HG03103 (cell line): ENCODE measurements around the gene SLC16A1.
"Not testable (repeated sequence)": the region's sequence is repeated elsewhere in the genome, so short reads cannot be mapped to it uniquely, and the experiment has no call there.

Experiments
- ATAC-seq: cut with Tn5 transposase; IDR thresholded peaks from one replicate; pipeline ENCODE4 v1.9.1; 2021; ENCODE audit warnings: low read depth; ENCODE audit not compliant: unreplicated experiment

Gene SLC16A1, protein sequence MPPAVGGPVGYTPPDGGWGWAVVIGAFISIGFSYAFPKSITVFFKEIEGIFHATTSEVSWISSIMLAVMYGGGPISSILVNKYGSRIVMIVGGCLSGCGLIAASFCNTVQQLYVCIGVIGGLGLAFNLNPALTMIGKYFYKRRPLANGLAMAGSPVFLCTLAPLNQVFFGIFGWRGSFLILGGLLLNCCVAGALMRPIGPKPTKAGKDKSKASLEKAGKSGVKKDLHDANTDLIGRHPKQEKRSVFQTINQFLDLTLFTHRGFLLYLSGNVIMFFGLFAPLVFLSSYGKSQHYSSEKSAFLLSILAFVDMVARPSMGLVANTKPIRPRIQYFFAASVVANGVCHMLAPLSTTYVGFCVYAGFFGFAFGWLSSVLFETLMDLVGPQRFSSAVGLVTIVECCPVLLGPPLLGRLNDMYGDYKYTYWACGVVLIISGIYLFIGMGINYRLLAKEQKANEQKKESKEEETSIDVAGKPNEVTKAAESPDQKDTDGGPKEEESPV

DNA sequence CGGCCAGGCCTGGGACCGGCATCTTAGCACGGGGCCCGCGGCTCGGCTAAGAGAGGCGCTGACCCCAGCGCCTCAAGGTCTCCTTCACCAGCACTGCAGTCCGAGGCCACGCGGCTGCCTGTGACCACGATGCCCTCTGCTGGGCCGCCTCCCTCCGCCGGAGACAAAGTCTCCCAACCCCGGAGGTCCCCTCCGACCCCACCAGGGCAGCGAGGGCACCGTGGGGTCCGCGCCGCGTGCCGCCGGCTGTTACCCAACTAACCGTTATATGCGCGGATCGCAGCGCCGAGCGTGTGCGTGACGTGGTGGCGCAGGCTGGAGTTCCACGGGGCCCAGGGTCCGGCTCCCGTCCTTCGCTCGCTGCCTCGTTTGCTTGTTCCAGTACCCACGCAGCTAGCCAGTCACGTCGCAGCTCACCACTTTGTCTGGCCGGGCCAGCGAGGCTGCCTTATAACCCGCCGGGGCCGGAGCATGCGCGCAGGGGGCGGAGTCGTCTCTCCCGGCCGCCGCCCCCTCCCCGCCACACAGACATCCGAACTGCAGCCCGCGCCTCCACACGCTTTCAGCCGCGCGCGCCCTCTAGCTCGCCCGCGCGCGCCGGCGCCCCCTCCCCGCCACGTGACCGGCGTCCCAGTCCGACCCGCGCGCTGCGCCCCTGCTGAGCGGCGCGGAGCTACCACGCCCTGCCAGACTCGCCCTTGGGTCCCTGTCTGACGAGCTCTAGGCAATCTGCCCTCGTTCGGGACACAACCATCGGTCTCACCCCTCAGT is at the start of gene SLC16A1:
TSS of gene SLC16A1 (minus strand) at position 424 of the 771 bp plus-strand sequence. CDS start 26,888 bp downstream, outside the sequence.
- ATAC-seq: peak; percentile 57

DNA sequence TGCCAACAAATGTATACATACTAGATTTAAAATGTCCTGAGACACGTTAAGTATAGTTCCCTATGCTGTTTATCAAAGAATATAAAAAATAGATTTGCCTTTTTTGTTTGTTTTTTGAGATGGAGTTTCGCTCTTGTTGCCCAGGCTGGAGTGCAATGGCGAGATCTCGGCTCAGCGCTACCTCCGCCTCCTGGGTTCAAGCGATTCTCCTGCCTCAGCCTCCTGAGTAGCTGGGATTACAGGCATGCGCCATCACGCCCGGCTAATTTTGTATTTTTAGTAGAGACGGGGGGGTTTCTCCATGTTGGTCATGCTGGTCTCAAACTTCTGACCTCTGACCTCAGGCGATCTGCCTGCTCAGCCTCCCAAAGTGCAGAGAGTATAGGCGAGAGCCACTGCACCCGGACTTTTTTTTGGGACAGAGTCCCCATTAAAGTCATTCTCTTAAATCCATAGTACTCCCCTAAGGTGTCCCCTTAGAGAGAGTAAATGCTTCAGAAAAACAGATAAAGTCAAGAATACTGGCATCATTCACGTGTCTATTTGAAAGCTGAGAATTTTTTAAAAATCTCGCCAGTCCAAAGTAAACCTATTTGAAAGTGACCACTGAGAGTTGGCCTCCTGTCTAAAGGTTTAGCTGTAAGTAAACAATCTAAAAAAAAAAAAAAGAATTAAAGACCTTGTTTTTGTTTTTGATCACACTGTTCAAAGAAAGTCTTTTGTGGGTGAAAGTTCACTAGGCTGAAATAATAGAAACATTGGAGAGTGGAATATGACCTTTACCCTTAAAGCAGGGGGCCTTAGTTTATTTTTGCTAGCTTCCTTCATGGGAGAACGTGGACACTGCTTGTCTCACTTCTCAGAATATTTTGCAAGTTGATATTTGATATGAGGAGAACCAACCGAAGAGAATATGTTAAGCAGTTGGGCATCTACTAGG is 48.0 kb upstream of the SLC16A1 start:
- no peak for ATAC-seq

DNA sequence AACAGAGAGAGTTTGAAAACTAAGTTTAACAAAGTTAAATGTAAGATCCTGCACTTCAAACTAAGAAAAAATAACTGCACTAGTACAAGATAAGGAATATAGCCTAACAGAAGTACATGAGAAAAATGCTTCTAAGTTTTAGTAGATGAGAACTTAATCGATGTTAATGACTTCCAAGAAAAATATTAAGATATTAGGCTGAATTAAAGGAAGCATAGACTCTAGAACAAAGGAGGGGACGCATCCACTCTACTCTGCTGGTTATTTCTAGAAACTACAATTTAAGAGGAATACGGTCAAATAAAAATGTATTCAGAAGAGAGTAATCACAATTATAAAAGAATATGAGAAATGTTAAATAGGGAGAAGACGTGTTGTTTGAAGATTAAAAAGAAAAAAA is 46.3 kb upstream of the SLC16A1 start:
- no peak for ATAC-seq

DNA sequence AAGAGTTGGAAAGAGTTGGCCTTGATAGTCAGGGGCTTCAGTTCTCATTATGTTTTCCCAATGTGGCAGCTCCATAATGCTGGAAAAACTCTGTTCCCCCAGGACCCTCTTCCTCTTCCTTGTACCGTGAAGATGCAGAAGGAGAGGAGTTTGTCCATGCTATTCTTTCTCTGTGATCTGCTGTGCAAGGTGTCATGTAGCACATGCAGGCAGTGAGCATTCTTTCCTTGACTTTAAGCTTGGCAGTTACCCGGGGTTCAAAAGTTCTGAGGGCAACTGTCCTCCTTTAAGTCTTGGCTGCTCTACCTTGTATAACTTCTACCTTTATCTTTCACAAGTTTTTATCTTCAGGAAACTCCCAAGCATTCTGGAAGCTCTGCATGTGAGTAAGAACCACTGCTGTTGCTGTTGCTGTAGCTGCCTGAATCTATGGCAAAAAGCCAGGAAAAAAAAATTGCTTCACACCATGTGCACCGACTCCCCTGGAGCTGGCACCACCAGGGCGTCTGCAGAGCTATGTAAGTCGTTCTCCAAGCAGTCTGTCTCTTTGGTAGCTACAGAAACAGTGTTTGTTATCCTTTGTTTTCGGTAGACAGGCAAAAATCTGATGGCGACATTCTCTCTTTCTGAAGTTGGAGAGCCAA is 42.7 kb upstream of the SLC16A1 start:
- ATAC-seq: no peak

DNA sequence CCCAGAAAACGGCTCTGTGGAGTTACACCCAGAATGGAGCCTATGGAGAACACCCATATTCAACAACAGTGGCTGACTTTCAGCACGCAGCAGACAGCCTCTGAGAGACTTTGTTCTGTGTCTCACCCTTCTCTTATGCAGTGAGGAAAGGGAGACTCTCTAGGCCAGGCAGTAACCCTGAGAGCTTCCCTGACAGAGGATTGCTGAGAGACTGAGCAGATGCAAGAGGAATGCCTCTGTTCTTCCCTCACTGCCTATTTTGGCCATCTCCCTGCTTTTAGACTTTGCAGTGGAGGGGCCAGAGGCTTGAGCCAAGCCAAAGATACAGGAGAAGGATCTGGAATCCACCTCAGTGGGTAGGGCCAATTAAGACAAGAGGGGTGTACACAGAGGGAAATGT is 41.8 kb upstream of the SLC16A1 start:
- no peak for ATAC-seq

DNA sequence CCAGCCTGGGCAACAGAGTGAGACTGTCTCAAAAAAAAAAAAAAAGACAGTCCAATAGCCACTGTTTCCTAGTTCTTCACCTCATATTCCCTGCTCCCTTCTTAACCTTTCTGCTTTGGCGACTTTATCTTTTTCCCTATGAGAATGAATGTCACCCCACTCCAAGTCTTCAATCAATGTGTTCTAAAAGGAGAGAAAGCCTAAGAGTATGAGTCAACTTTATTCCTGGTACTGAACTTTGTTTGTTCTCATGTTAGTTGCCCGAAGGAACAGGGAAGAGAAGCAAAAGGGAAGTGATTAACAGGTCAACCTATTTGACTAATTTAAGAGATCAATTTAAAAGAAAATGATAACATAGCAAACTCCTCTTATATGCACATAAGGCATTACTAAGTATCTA is 39.9 kb upstream of the SLC16A1 start:
- no peak for ATAC-seq

DNA sequence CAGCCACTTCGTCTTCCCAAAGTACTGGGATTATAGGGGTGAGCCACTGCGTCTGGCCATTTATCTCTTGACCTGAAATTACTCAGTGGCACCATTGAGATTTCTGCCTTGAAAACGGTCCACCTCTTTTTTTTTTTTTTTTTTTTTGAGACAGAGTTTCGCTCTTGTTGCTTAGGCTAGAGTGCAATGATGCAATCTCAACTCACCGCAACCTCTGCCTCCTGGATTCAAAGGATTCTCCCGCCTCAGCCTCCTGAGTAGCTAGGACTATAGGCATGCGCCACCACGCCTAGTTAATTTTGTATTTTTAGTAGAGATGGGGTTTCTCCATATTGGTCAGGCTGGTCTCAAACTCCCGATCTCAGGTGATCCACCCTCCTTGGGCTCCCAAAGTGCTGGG is 39.0 kb upstream of the SLC16A1 start:
- not testable (repeated sequence) for ATAC-seq

DNA sequence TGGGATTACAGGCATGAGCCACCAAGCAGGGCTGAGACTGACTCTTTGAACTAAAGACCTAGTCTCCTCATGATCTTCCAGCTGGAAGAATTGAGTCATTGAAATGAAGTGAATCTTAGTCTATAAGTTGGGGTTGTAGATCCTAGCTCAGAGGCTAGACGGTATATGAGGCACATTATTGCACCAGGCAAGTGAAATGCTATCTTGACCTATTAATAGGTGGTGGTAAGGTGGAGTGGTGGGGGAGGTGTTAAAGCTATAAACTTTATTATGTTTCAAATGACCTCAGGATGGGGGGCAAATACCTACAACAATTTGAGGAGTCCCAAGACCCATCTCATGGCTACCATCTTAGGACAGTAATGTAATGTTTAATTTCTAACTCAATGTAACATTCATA is 36.8 kb upstream of the SLC16A1 start:
- no peak for ATAC-seq

DNA sequence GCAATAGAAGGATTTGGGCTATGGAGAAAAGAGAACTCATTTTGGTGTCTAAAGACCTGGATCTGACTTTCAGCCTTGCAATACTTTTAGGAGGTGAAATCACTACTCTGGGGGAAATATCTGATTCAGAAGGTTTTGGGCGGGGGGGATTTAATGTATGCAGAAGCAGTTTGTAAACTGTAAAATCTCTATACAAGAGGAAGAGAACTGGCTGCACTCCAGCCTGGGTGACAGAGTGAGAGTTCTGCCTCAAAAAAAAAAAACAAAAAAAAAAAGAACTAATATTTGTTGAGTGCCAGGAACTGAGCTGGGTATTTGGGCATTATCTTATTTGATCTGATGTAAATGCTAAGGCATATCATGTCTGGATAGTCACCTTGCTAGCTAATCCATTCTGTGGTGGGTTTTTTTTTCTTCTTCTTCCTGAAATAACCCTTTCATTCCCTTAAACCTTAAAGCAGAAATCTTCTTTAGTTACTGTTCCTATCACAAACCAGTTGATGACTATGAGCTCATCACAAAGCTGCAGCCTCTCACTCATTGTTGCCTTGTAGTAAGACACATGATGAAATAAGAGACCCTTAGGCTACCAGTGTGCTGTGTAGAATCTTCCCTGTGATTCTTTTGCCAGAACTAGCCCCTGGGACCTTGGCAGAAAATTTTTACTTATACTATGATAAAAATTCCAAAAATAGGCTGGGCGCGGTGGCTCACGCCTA is 35.6 kb upstream of the SLC16A1 start:
- ATAC-seq: no peak

DNA sequence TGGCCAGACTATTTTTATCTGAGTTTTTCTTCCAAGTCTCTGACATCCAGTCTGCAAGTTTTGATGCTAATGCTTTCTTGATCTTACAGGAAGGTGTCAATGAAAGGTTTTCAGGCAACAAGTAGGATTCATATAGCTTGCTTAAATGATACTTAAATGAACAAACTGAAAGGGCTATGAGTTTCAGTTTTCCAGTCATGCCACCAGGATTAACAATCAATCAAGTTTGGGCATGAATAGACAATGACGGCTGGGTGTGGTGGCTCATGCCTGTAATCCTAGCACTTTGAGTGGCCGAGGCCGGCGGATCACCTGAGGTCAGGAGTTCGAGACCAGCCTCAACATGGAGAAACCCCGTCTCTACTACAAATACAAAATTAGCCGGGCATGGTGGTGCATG is 34.3 kb upstream of the SLC16A1 start:
- no peak for ATAC-seq

DNA sequence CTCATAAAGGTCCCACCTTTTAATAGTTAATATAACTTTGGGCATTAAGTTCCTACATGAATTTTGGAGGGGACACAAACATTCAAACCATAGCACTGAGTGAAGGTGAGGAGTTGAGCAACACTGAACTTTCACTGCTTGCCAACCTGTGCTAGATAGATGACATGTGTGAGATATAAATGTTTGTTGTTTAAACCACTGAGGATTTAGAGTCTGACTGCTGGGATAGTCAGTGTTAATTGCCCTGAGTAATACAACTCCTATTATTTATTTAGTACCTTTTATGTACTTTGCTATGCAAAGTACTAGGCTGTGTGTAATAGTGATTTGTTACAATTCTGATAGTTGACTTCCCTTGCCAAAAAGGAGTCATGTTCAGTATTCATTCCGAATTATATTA is 32.4 kb upstream of the SLC16A1 start:
- ATAC-seq: no peak

DNA sequence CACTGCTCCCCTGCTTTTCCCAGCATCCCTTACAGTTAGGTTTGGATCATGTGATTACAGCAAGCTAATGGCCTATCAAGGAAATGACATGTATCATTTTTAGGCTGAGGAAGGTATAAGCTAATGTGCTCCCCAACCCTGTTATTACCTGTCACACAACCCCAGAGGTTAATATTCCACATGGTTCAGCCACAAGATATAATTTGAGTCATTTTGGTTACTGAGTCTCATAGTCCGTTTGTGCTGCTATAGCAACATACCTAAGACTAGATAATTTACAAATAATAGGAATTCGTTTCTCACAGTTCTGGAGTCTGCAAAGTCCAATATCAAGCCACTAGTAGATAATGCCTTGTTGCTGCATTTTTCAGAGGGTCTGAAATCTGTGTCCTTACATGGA is 29.1 kb upstream of the SLC16A1 start:
- no peak for ATAC-seq

DNA sequence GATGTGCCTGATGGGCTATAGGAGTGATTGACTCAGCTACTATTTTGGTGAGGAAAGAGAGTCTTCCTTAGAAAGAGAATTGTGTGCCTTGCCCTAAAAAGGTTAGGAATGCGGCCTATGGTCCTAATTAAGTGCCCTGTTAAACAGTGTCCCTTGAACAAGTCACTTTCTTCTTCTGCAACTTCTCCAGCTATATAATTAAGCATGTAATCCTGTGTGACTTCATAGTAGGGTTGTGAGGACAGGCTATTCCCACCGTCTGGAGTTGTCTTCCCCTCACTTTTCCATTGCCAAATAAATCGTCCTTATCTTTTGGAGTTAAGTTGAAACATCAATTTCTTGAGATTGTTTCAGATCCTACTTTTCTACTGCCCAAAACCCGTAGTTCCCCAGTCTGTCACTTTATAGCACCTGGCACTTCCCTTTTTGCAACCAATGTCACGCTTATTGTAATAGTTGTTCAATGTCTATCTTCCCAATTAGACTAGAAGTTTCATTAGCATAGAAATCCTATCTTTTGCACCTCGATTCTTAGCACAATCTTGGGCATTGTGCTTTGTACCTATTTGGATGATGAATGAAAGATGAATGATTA is 27.6 kb upstream of the SLC16A1 start:
- no peak for ATAC-seq

DNA sequence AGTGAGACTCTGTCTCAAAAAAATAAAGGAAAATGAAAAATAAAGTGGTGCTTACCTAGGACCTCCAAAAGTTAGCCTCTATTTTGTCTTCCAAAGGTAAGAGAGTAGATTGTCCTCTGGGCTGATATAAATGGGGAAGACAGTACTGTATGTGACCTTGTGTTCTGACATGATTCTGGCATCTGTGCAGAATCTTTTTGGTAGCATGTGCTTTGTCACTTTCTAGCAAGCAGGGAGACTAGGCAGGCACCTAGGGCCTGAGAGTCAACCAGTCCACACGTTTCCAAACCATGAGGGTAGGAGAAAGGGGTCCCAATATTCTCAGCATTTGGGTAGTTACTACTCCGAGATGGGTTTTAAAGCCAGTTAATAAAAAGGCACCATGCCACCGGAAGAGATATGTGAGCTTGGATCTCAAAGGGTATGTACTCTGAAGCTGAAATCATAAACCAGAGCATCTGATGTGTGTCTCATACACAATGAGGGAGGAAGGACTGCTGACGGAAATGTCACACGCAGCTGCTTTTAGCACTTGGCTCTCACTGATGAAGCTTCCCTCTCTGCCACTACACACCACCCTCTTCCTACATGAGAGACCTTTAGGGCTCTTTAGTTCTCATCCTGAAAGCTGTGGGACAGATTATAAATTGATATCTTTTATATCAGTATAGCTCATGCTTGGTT is 27.0 kb upstream of the SLC16A1 start:
- no peak for ATAC-seq

DNA sequence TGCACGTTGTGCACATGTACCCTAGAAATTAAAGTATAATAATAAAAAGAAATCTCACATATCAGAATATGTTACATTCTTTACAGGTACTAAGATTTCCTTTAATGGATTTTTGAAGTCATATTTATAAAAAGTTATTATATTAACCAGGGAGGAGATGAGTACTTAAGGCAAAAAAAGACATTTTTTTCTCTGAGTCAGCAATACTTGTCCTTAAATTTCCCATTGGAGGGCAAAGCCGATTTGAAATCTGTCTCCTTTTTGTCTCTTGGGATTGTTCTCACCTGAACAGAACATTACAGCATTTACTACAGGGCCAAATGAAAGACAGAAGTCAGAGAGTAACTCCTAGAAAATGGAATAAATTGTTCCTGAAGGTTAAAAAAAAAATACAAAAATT is 26.3 kb upstream of the SLC16A1 start:
- ATAC-seq: no peak

DNA sequence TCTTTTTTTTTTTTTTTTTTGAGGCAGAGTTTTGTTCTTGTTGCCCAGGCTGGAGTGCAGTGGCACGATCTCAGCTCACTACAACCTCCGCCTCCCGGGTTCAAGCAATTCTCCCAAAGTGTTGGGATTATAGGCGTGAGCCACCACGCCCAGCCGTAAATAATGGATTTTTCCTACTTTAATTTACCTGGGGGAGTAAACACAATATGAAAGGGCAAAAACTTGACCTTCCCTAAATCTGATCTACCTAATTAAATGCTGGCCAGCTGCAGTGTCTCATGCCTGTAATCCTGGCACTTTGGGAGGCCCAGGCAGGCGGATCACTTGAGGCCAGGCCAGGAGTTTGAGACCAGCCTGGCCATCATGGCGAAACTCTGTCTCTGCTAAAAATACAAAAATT is 25.8 kb upstream of the SLC16A1 start:
- ATAC-seq: not testable (repeated sequence)

DNA sequence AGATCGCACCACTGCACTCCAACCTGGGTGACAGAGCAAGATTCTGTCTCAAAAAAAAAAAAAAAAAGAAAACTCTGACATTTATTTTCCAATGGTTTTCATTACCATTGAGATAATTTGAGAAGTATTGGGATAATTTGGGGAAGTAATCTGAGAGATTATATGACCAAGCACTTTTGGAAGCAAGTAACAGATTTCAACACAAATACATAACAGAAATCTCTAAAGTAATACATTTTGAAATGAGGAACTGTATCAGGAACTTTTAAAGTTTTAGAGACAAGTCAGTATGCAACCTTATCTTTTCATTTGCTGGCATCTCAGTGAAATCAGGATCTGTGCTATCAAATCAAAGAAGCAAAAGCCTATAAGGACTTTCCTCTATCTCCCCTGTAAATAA is 25.4 kb upstream of the SLC16A1 start:
- ATAC-seq: no peak

DNA sequence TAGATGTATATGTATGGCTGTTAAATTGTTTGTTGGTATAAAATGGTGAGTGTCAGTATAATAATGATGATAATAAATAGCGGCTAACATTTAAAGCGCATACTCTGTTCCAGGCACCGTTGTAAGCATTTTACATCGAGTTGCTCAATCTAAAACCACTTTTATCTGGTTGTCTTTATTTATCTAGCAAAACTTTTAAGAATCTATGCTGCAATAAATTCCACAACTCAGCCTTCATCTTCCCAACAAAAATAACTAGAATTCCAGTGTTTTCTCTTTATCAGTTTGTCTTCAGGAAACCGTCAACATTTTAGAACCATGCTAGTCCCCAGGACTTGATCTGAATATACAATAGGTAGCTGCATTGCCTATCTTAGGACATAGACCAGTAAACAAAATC is 19.3 kb upstream of the SLC16A1 start:
- no peak for ATAC-seq

DNA sequence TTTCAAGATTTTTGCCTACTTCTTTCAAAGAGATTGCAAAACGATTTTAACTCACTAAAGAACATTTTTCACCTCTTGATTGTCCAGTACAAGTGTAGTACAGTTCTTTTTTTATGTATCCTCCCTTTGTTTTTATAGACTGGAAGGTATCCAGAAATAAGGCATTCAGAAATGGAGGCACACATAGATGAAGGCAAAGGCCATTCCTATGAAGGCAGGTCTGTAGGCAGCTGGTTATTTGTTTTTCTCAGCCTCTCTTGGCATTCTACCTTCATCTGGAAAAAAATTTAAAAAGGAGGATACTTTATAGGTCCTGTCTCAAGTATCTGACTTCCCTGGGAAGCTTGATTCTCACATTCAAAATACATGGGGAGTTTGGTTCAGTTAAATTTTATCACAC is 18.6 kb upstream of the SLC16A1 start:
- ATAC-seq: no peak
